ENCODE data around the gene PLPP2.

GRCh38 chr19:280541-281009 lies 10.6 kb downstream of the PLPP2 start:
- TF ChIP-seq POLR2A (IDR thresholded peaks at IDR 0.05; ENCODE audit: low read length) (no peak), GATA1 (IDR thresholded peaks at IDR 0.05; ENCODE audit: low read depth, low read length) (no peak)

Measured in erythroblast (primary cell).